Activated B cell treated with CpG ODN at 0.5 μM for 24 hours (primary cell): Measurements from ENCODE around the gene PGA3. TPM values are rescaled to one million over a fixed set of nuclear protein-coding genes. Genes with fewer than 3 reads are reported as not detected.
"Not testable (repeated sequence)": the region's sequence is repeated elsewhere in the genome, so short reads cannot be mapped to it uniquely, and the experiment has no call there.

ENCODE experiments used
- ATAC-seq: fragments of 200-7000 bp; cut with Tn5 transposase; one replicate; pipeline ENCODE4 v1.10.0; 2021; ENCODE audit warnings: low read depth, mild to moderate bottlenecking, moderate library complexity
- CTCF ChIA-PET: fragments of 350-600 bp; sonication (Branson Sonifier 250); formaldehyde crosslinking; loops from one replicate; lab custom pipeline; 2021; ENCODE audit warnings: antibody characterized with exemption; lab: Charles Lee
- POLR2A ChIA-PET: fragments of 350-600 bp; sonication (Branson Sonifier 250); formaldehyde crosslinking; loops from one replicate; lab custom pipeline; 2021; ENCODE audit warnings: antibody characterized with exemption; lab: Charles Lee
- DNase-seq: peaks from one replicate; pipeline ENCODE4 v3.0.0; 2022
- H3K27ac Mint-ChIP-seq: one replicate; pipeline ENCODE4 v1.8.0; 2020; ENCODE audit warnings: mixed read lengths
- H3K27me3 Mint-ChIP-seq: one replicate; pipeline ENCODE4 v1.8.0; 2021; ENCODE audit warnings: mixed read lengths
- H3K36me3 Mint-ChIP-seq: one replicate; pipeline ENCODE4 v1.8.0; 2021; ENCODE audit warnings: low read depth, mixed read lengths
- H3K4me1 Mint-ChIP-seq: one replicate; pipeline ENCODE4 v1.8.0; 2021; ENCODE audit warnings: mixed read lengths
- H3K4me3 Mint-ChIP-seq: one replicate; pipeline ENCODE4 v1.8.0; 2020; ENCODE audit warnings: mild to moderate bottlenecking, mixed read lengths
- H3K9me3 Mint-ChIP-seq: one replicate; pipeline ENCODE4 v1.8.0; 2020; ENCODE audit warnings: mixed read lengths
- intact Hi-C: fragments of 100-400 bp; cut with micrococcal nuclease; formaldehyde crosslinking; loops from one replicate; pipeline ENCODE4 v1.15.1; 2024
- total RNA-seq: library from RNA; stranded (reverse); gene quantifications from 2 replicates; pipeline ENCODE4 v1.2.3, GENCODE V29; 2022

The PGA3 gene
- total RNA-seq, 1 donor from 2014 or later = not detected

DNA sequence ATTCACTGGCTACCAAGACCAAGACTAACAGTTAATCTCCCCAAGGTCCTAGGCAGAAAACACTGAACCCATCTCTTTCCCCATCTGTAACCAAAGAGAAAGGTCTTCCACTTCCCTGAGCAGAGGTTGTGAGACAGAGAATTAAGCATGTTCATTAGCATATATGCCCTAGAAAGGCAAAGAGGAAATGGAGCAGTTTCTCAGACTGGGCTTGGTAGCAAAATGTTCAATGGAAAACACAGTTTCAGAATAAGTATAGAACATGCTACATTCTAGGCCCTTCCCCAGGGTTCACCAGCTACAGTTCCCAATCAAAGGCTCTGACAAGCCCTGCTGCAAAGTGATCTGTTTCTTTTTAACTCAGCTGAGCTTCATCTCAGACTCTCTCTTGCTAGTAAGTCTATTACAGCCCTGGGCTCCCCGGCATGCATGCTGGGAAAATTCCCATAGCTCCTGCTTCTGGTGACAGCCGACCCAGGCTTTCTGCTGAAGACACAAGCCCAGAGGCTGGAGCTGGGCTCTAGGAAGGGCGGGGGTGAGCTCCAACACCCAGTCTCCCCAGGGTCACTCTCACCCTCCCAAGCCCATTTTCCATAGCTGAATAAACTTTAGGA lies 10.5 kb downstream of the PGA3 start:
- H3K27ac Mint-ChIP-seq, intact Hi-C loops, H3K36me3 Mint-ChIP-seq, H3K9me3 Mint-ChIP-seq, H3K4me3 Mint-ChIP-seq, CTCF ChIA-PET, ATAC-seq, H3K27me3 Mint-ChIP-seq, POLR2A ChIA-PET, H3K4me1 Mint-ChIP-seq, DNase-seq: not testable (repeated sequence)

GRCh38 chr11:61218306-61218705 lies 15.0 kb downstream of the PGA3 start:
- DNase-seq, POLR2A ChIA-PET: not testable (repeated sequence)

DNA sequence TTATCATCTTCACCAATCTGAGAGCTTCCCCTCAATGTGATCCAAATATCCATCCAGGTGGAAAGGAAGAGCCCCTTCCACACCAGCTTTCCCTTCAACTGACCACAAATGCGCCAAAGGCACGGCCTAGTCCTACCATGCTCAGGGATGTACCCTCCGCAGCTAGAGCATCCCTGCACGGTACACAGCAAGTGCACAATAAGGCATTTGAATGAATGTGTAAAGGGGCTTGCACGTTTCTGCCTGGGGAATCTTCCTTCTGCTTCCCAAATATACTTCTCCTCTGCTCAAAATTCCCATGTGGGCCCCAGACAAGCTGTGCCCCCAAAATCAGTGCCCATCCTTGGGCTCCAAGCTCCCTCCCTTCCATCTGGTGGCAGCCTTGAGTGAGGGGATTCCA lies 15.7 kb downstream of the PGA3 start:
- H3K27ac Mint-ChIP-seq, H3K4me3 Mint-ChIP-seq, H3K36me3 Mint-ChIP-seq, H3K4me1 Mint-ChIP-seq, CTCF ChIA-PET, ATAC-seq, POLR2A ChIA-PET, H3K9me3 Mint-ChIP-seq, H3K27me3 Mint-ChIP-seq, DNase-seq, intact Hi-C loops: not testable (repeated sequence)

More at GRCh38 chr11:61218306-61218705, 15.0 kb downstream of the PGA3 start:
- intact Hi-C loops, H3K27ac Mint-ChIP-seq, ATAC-seq, H3K36me3 Mint-ChIP-seq, H3K4me3 Mint-ChIP-seq, CTCF ChIA-PET, H3K9me3 Mint-ChIP-seq, H3K4me1 Mint-ChIP-seq, H3K27me3 Mint-ChIP-seq: not testable (repeated sequence)

GRCh38 chr11:61222047-61222446 lies 18.7 kb downstream of the PGA3 start, which contains the start of gene PGA4:
Gene PGA4, plus strand, starts transcription at chr11:61222347. Its CDS starts 54 bp downstream, at chr11:61222401.
- not testable (repeated sequence) for ATAC-seq

GRCh38 chr11:61222692-61223091 lies 19.4 kb downstream of the PGA3 start:
- intact Hi-C loops, H3K4me3 Mint-ChIP-seq, CTCF ChIA-PET, POLR2A ChIA-PET, H3K36me3 Mint-ChIP-seq, H3K9me3 Mint-ChIP-seq, H3K27me3 Mint-ChIP-seq, H3K27ac Mint-ChIP-seq, H3K4me1 Mint-ChIP-seq, ATAC-seq, DNase-seq: not testable (repeated sequence)

More at GRCh38 chr11:61222047-61222446, 18.7 kb downstream of the PGA3 start, which contains the start of gene PGA4:
- H3K27me3 Mint-ChIP-seq, H3K36me3 Mint-ChIP-seq, H3K9me3 Mint-ChIP-seq, H3K4me1 Mint-ChIP-seq, POLR2A ChIA-PET, DNase-seq, H3K27ac Mint-ChIP-seq, intact Hi-C loops, CTCF ChIA-PET, H3K4me3 Mint-ChIP-seq: not testable (repeated sequence)

DNA sequence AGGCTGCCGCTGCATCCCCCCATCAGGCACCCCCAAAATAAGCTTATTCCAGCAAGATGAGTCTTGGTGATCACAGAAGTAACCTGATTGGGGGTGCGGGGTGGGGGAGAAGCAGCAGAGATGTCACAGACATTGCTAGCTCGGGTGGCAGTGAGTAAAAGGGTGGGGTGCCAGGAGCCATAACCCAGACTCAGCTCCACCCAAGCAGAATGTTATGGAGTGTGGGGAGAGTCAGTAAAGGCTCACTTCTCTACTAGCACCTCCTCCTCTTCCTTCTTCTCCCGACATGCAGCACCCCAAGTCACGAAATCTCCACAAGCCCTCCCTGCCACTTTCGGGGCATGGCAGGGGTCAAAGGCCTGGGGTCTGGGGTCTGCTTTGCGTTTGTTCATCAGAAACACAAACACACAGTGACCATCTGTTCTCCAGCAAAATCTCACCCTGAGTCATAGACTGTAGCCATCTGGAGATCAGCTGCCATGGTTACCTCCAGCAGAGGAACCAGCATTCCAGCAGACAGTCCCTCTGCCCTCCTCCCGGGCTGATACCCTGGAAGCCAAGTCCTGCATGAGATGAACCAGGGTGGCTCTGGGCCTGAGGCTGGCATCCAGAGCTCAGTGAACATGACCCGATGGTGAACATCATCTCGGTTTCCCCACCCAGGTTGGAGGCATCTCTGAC lies 23.3 kb downstream of the PGA3 start:
- DNase-seq, POLR2A ChIA-PET, H3K27ac Mint-ChIP-seq, H3K4me3 Mint-ChIP-seq, CTCF ChIA-PET, ATAC-seq, H3K4me1 Mint-ChIP-seq, H3K36me3 Mint-ChIP-seq, intact Hi-C loops, H3K9me3 Mint-ChIP-seq, H3K27me3 Mint-ChIP-seq: not testable (repeated sequence)

- H3K27me3 Mint-ChIP-seq, H3K4me1 Mint-ChIP-seq, CTCF ChIA-PET, H3K4me3 Mint-ChIP-seq, ATAC-seq, H3K27ac Mint-ChIP-seq, DNase-seq, intact Hi-C loops, H3K36me3 Mint-ChIP-seq, POLR2A ChIA-PET, H3K9me3 Mint-ChIP-seq: not testable (repeated sequence)
These were observed 26.1 kb downstream of the PGA3 start for GRCh38 chr11:61229458-61229857.

GRCh38 chr11:61231033-61231432 lies 27.7 kb downstream of the PGA3 start:
- DNase-seq, H3K27me3 Mint-ChIP-seq, H3K27ac Mint-ChIP-seq, H3K4me1 Mint-ChIP-seq, CTCF ChIA-PET, H3K9me3 Mint-ChIP-seq, intact Hi-C loops, H3K36me3 Mint-ChIP-seq, POLR2A ChIA-PET, ATAC-seq, H3K4me3 Mint-ChIP-seq: not testable (repeated sequence)

- CTCF ChIA-PET, H3K27me3 Mint-ChIP-seq, POLR2A ChIA-PET, H3K4me3 Mint-ChIP-seq, intact Hi-C loops, H3K9me3 Mint-ChIP-seq, H3K27ac Mint-ChIP-seq, DNase-seq, ATAC-seq, H3K36me3 Mint-ChIP-seq, H3K4me1 Mint-ChIP-seq: not testable (repeated sequence)
These were observed 28.3 kb downstream of the PGA3 start for GRCh38 chr11:61231585-61231984.

GRCh38 chr11:61232548-61233145 lies 29.3 kb downstream of the PGA3 start:
- intact Hi-C loops, H3K27ac Mint-ChIP-seq, H3K27me3 Mint-ChIP-seq, H3K36me3 Mint-ChIP-seq, CTCF ChIA-PET, H3K9me3 Mint-ChIP-seq, ATAC-seq, POLR2A ChIA-PET, DNase-seq, H3K4me3 Mint-ChIP-seq, H3K4me1 Mint-ChIP-seq: not testable (repeated sequence)

GRCh38 chr11:61237130-61237529 lies 33.8 kb downstream of the PGA3 start:
- H3K4me3 Mint-ChIP-seq, H3K27ac Mint-ChIP-seq, POLR2A ChIA-PET, H3K9me3 Mint-ChIP-seq, intact Hi-C loops, H3K4me1 Mint-ChIP-seq, ATAC-seq, H3K36me3 Mint-ChIP-seq, H3K27me3 Mint-ChIP-seq, DNase-seq, CTCF ChIA-PET: not testable (repeated sequence)

DNA sequence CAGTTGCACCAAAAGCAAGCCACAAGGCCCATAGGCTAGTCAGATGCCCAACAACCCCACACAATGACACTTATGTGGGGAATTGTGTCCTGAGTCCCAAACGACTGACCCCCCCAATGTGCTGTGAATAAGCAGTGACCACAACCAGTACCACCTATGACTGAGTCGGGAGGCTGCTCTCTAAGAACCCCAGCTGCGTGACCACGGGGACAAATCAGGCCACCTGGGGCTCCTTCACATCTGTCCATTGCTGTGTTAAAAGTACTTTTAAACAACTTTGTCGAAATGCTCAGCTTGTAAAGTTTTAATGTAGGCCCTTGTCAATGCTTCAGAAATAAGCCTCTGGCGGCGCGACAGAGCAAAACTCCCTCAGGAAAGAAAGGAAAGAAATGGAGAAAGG lies 37.0 kb downstream of the PGA3 start:
- H3K4me1 Mint-ChIP-seq, H3K4me3 Mint-ChIP-seq, ATAC-seq: not testable (repeated sequence)

More for the DNA sequence above, 37.0 kb downstream of the PGA3 start:
- DNase-seq, H3K9me3 Mint-ChIP-seq, CTCF ChIA-PET, H3K36me3 Mint-ChIP-seq, intact Hi-C loops, POLR2A ChIA-PET, H3K27me3 Mint-ChIP-seq, H3K27ac Mint-ChIP-seq: not testable (repeated sequence)
